ENCODE data around the gene ANTKMT. TPM values are rescaled to one million over a fixed set of nuclear protein-coding genes. Genes with fewer than 3 reads are reported as not detected.

The ANTKMT gene
- total RNA-seq, 1 donor from 2014 or later, result 35.0 TPM

DNA sequence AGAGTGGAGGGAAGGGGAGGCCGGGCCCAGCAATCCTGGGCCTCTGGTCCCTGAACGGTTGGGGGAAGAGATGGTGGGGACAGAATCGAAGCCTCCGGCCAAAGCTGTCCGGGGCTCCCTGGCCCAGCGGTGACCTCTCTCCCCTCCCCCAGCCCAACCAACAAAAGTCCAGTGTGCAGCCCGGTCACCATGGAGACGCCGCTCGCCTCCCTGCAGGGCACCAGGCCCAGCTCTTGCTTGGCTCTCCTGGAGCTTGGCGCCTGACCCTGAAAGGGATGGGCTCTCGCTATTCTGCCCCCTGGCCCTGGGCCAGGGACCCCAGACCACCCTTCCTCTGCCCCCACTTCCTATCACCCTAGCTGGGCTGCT lies 4.8 kb upstream of the ANTKMT start:
- TF ChIP-seq, protein P1, sequence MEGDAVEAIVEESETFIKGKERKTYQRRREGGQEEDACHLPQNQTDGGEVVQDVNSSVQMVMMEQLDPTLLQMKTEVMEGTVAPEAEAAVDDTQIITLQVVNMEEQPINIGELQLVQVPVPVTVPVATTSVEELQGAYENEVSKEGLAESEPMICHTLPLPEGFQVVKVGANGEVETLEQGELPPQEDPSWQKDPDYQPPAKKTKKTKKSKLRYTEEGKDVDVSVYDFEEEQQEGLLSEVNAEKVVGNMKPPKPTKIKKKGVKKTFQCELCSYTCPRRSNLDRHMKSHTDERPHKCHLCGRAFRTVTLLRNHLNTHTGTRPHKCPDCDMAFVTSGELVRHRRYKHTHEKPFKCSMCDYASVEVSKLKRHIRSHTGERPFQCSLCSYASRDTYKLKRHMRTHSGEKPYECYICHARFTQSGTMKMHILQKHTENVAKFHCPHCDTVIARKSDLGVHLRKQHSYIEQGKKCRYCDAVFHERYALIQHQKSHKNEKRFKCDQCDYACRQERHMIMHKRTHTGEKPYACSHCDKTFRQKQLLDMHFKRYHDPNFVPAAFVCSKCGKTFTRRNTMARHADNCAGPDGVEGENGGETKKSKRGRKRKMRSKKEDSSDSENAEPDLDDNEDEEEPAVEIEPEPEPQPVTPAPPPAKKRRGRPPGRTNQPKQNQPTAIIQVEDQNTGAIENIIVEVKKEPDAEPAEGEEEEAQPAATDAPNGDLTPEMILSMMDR (IDR thresholded peaks at IDR 0.05; ENCODE audit: insufficient read depth, low read length, severe bottlenecking), result no peak
- H3K4me3 ChIP-seq (ENCODE audit: low read depth, low read length), result peak overlapping the region; percentile 63
- DNase-seq (ENCODE audit: low read depth) (no peak), FAIRE-seq (no peak)
- peaks cover 3% of the 10 kb centered on the region for H3K27me3 ChIP-seq (ENCODE audit: control insufficient read depth, insufficient read depth, low read length)
- H3K36me3 ChIP-seq (ENCODE audit: control insufficient read depth, insufficient read depth, low read length), result no peaks in the 10 kb centered on the region

DNA sequence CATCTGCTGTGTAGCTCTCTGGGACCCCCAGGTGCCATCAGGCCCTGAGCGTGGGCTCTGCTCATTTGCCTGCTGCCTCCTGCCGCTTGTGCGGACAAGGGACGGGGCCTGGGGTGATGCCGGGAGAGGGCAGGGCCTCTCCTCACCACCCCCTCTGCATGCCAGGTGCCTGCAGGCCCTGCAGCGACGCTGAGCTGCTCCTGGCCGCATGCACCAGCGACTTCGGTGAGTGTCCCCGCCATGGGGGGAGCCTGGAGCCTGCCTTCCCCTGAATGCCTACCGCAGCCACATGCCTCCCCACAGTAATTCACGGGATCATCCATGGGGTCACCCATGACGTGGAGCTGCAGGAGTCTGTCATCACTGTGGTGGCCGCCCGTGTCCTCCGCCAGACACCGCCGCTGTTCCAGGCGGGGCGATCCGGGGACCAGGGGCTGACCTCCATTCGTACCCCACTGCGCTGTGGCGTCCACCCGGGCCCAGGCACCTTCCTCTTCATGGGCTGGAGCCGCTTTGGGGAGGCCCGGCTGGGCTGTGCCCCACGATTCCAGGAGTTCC lies 4.1 kb upstream of the ANTKMT start:
- FAIRE-seq, result no peak
- Histone ChIP-seq H3K27me3 (ENCODE audit: control insufficient read depth, insufficient read depth, low read length) (no peaks in the 10 kb centered on the region), H3K36me3 (ENCODE audit: control insufficient read depth, insufficient read depth, low read length) (no peaks in the 10 kb centered on the region), H3K4me3 (ENCODE audit: low read depth, low read length) (no peak overlapping the region)
- DNase-seq (ENCODE audit: low read depth), result no peak
- TF ChIP-seq, protein P1 (IDR thresholded peaks at IDR 0.05; ENCODE audit: insufficient read depth, low read length, severe bottlenecking), result no peak

DNA sequence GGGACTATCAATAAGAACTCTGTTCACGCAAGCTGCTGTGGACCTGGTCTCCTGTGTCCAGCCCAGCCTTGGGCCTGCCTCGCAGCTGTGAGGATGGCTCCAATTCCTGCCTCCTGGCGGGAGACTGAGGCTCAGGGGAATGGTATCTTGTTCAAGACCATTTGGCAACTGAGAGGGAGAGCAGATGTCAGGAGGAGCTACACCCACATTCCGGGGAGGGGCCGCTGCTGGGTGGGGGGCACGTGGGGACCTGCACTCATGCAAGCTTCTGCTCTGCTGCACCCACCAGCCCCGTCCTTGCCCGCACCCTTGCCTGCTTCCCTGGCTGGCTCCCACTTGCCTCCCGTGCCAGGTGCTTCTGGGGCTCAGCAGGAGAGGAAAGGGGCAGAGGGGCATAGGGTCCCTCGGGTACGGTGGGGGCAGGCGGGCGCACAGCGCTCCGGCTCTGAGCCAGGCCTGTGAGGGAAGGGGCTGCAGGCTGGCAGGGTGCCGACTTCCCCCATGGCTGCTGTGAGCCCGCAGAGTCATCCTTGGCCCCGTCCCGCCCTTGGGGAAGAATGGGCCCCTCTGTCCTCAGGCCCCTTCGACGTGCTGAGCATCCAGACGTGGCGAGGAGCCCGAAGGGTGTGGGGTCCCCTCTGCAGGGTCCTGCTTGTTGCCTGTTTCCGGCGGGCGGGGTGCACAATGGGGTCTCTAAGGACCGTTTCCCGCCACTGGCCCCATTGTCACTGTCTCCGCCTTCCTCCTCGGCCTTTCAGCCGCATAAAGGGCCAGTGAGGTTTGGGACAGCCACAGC lies 3.3 kb upstream of the ANTKMT start:
- TF ChIP-seq, protein P1 (IDR thresholded peaks at IDR 0.05; ENCODE audit: insufficient read depth, low read length, severe bottlenecking), result no peak
- no peak overlapping the region for H3K4me3 ChIP-seq (ENCODE audit: low read depth, low read length)
- H3K36me3 ChIP-seq (ENCODE audit: control insufficient read depth, insufficient read depth, low read length), result peaks cover 1% of the 10 kb centered on the region
- H3K27me3 ChIP-seq (ENCODE audit: control insufficient read depth, insufficient read depth, low read length), result no peaks in the 10 kb centered on the region
- no peak for DNase-seq (ENCODE audit: low read depth)
- FAIRE-seq, result no peak

DNA sequence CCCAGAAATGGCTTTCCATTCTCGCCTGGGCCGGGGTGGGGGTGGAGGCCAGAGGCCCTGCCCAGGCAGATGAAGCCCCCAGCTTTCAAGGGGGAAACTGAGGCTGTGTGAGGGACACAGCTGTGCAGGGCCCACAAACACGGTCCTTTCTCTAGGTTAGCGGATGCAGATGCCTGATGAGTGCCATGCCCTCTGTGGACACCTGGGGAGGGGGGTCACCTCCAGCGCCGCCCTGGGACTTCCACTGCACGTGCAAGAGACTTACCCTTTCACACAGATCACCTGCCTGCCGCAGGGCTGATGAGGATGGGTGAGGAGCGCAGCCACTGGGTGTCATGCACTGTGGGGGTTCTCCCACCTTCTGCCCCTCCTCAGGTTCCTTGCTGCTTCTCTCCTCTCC lies 2.6 kb upstream of the ANTKMT start:
- TF ChIP-seq, protein P1 (IDR thresholded peaks at IDR 0.05; ENCODE audit: insufficient read depth, low read length, severe bottlenecking), result no peak
- no peak overlapping the region for H3K4me3 ChIP-seq (ENCODE audit: low read depth, low read length)
- FAIRE-seq, result no peak
- H3K36me3 ChIP-seq (ENCODE audit: control insufficient read depth, insufficient read depth, low read length), result peaks cover 2% of the 10 kb centered on the region
- DNase-seq (ENCODE audit: low read depth), result no peak
- no peaks in the 10 kb centered on the region for H3K27me3 ChIP-seq (ENCODE audit: control insufficient read depth, insufficient read depth, low read length)

DNA sequence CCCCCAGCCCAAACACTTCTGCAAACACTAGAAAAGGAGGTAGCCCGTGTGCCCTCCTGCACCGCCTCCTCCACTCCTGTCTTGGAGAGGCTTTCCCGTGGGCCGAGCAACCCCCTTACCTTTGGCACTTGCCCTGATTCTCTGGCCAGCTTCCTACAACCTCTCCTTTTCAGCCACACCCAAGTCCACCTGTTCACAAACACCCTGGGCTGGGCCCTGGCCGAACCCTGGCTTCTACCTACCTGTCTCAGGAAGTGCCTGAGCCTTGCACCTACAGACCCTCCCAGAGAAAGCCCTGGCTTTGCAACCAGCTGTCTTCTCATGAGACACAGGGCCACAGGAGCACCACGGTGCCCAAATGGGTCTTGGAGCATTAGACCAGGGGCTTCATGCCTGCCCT lies 2.0 kb upstream of the ANTKMT start:
- Histone ChIP-seq H3K36me3 (ENCODE audit: control insufficient read depth, insufficient read depth, low read length) (peaks cover 2% of the 10 kb centered on the region), H3K27me3 (ENCODE audit: control insufficient read depth, insufficient read depth, low read length) (no peaks in the 10 kb centered on the region), H3K4me3 (ENCODE audit: low read depth, low read length) (no peak overlapping the region)
- FAIRE-seq (no peak), DNase-seq (ENCODE audit: low read depth) (no peak)
- TF ChIP-seq, protein P1 (IDR thresholded peaks at IDR 0.05; ENCODE audit: insufficient read depth, low read length, severe bottlenecking), result no peak
